Measurements from ENCODE around the gene KATNIP.

KATNIP gene

DNA sequence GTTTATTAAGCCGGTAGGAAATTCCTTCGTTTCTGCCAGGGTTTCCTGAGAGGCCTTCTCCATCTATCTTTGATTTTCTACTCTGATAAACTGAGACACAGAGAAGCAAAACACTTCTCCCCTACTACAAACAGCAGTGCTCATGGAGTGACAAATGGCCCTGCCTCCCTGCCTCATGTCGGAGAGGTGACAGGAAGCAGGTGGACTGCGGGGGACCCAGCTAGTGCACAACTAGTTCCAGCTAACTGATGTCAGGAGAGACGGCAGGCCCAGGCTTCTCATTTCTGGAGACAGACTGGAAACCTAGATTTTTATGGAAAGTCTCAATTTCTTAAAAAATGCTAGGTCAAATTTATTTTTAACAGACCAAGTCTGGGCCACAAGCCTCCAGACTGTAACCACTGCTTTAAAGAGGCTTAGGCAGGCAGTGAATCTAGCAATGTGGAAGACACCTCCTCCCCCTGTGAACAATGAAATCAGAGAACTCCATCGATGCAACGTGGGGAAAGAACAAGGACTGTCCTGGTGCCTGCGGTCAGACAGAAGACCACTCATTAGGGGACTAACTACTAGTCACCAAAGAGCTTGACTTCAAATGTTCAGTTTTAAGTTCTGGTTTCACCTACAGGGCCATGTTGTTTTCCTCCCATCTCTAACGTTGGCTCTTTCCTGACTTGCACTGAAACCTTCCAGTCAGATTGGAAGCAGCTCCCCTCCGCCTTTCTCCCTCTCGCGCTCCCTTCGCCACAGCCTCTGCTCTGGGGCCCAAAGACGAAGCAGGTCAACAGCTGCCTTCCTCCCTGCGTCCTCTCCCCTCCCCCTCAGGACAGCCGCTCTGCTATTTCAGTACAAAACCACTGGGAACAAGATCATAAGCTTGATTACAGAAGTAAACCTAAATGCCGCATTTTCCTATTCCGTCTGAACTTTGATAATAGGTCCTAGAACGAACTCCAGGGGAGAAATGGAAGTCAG is 17.8 kb upstream of the KATNIP start:
- TF ChIP-seq, protein P1, sequence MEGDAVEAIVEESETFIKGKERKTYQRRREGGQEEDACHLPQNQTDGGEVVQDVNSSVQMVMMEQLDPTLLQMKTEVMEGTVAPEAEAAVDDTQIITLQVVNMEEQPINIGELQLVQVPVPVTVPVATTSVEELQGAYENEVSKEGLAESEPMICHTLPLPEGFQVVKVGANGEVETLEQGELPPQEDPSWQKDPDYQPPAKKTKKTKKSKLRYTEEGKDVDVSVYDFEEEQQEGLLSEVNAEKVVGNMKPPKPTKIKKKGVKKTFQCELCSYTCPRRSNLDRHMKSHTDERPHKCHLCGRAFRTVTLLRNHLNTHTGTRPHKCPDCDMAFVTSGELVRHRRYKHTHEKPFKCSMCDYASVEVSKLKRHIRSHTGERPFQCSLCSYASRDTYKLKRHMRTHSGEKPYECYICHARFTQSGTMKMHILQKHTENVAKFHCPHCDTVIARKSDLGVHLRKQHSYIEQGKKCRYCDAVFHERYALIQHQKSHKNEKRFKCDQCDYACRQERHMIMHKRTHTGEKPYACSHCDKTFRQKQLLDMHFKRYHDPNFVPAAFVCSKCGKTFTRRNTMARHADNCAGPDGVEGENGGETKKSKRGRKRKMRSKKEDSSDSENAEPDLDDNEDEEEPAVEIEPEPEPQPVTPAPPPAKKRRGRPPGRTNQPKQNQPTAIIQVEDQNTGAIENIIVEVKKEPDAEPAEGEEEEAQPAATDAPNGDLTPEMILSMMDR (IDR thresholded peaks at IDR 0.05; ENCODE audit: borderline replicate concordance, insufficient read depth, low read depth, low read length): no peak
- no peak overlapping the region for H3K4me3 ChIP-seq (ENCODE audit: low read depth, low read length)

DNA sequence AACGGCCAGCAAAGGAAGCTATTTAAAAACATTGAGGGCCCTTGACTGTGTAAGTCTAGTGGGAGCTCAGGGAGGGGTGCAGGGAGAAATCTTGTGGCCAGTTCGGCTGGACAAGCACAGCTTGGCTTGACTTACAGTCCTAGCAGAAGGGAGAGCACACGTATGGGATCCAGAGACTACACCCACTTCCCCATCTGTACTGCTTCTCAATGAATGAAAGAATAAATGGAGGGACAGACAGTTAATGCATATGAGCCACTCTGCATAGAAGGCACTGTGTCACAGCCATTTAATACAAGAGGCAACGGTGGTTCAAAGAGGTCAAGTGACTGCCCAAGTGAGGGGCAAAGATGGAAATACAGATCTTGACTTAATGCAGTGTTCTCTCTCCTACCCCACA is 15.7 kb upstream of the KATNIP start:
- no peak overlapping the region for H3K4me3 ChIP-seq (ENCODE audit: low read depth, low read length)
- TF ChIP-seq, protein P1 (IDR thresholded peaks at IDR 0.05; ENCODE audit: borderline replicate concordance, insufficient read depth, low read depth, low read length): no peak

GRCh38 chr16:27538528-27538927 is 11.4 kb upstream of the KATNIP start:
- no peak overlapping the region for H3K4me3 ChIP-seq (ENCODE audit: low read depth, low read length)
- TF ChIP-seq, protein P1 (IDR thresholded peaks at IDR 0.05; ENCODE audit: borderline replicate concordance, insufficient read depth, low read depth, low read length): no peak

GRCh38 chr16:27539120-27539519 is 10.8 kb upstream of the KATNIP start:
- TF ChIP-seq, protein P1 (IDR thresholded peaks at IDR 0.05; ENCODE audit: borderline replicate concordance, insufficient read depth, low read depth, low read length): no peak

GRCh38 chr16:27539636-27540035 is 10.3 kb upstream of the KATNIP start:
- H3K4me3 ChIP-seq (ENCODE audit: low read depth, low read length): no peak overlapping the region
- TF ChIP-seq, protein P1 (IDR thresholded peaks at IDR 0.05; ENCODE audit: borderline replicate concordance, insufficient read depth, low read depth, low read length): no peak

More at GRCh38 chr16:27539120-27539519, 10.8 kb upstream of the KATNIP start:
- H3K4me3 ChIP-seq (ENCODE audit: low read depth, low read length): no peak overlapping the region

- TF ChIP-seq, protein P1 (IDR thresholded peaks at IDR 0.05; ENCODE audit: borderline replicate concordance, insufficient read depth, low read depth, low read length): no peak
- H3K4me3 ChIP-seq (ENCODE audit: low read depth, low read length): no peak overlapping the region
Observed at GRCh38 chr16:27543801-27544200, 6.1 kb upstream of the KATNIP start.

GRCh38 chr16:27544671-27545070 is 5.3 kb upstream of the KATNIP start:
- TF ChIP-seq, protein P1 (IDR thresholded peaks at IDR 0.05; ENCODE audit: borderline replicate concordance, insufficient read depth, low read depth, low read length): no peak
- H3K4me3 ChIP-seq (ENCODE audit: low read depth, low read length): no peak overlapping the region

Measured in GM12875 (cell line).